KOPT-K1 (cell line): ENCODE data around the gene HUS1B.

ENCODE experiments used
- H3K27ac ChIP-seq: fragments of 200-600 bp; sonication (generic); 2 replicates; pipeline ENCODE4 v1.5.1; 2016; ENCODE audit warnings: antibody characterized with exemption, mild to moderate bottlenecking, low read depth, low read length; ENCODE audit not compliant: poor library complexity, severe bottlenecking
- H3K36me3 ChIP-seq: fragments of 200-600 bp; sonication (generic); 2 replicates; pipeline ENCODE4 v1.5.1; 2017; ENCODE audit warnings: antibody characterized with exemption, mild to moderate bottlenecking, low read length, moderate library complexity; ENCODE audit not compliant: insufficient read depth
- H3K9me3 ChIP-seq: fragments of 200-600 bp; sonication (generic); 2 replicates; pipeline ENCODE4 v1.5.1; 2017; ENCODE audit warnings: antibody characterized with exemption, low read length, mild to moderate bottlenecking; ENCODE audit not compliant: insufficient read depth, poor library complexity, severe bottlenecking

Gene HUS1B

DNA sequence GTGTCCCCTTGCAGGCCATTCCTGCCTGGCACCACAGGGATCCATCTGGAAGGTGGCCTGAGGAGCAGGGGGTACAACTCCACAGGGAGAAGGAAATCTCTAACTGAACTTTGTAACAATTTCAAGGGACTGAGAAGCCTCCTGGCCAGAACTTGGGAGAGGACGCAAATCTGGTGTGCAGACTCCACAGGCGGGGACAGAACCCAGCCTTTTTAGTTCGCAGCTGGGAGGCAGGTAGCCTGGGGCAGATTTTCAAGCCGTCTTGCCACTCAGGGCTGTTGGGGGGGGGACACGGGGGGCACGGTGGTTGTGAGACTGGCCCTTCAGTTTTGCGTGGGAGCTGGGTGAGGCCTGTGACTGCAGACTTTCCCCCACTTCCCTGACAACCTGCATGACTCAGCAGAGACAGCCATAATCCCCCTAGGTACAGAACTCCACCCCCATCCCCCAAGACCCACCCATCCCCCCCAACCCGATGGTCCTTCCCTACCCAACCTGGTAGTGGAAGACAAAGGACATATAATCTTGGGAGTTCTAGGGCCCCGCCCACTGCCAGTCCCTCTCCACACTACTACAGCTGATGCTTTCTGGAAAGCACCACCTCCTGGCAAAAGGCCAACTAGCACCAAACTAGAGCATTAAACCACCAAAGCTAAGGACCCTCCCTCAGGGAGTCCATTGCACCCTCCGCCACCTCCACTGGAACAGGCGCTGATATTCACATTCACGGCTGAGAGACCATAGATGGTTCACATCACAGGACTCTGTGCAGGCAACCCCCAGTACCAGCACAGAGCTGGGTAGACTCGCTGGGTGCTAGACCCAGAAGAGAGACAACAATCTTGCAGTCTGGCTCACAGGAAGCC is 3.0 kb upstream of the HUS1B start:
- H3K36me3 ChIP-seq: peaks cover 6% of the 10 kb centered on the region; the same call in 1 of the 2 replicates
- H3K9me3 ChIP-seq: peaks cover under 1% of the 10 kb centered on the region
- no peak overlapping the region for H3K27ac ChIP-seq

GRCh38 chr6:658244-658643 is 1.3 kb upstream of the HUS1B start:
- peaks cover 6% of the 10 kb centered on the region; the same call in 1 of the 2 replicates for H3K36me3 ChIP-seq
- no peaks in the 10 kb centered on the region for H3K9me3 ChIP-seq
- no peak overlapping the region for H3K27ac ChIP-seq

GRCh38 chr6:657743-658142 is 843 bp upstream of the HUS1B start:
- H3K36me3 ChIP-seq: peaks cover 6% of the 10 kb centered on the region; the same call in 1 of the 2 replicates
- no peaks in the 10 kb centered on the region for H3K9me3 ChIP-seq
- no peak overlapping the region for H3K27ac ChIP-seq

DNA sequence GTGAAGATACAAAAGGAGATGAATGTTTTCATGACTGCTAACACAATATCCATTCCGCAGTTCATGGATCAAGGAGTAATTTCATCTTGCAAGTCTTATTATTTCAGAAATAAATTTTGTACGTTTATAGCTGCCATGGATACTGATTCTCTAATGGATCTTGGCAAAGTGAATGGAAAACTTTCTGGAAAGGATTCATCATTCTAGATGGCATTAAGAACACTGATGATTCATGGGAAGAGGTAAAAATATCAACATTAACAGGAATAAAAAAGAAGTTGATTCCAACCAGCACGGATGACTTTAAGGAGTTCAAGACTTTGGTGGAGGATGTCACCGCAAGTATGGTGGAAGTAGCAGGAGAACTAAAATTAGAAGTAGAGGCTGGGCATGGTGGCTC is 2.8 kb downstream of the HUS1B start:
- Histone ChIP-seq H3K27ac (no peak overlapping the region), H3K36me3 (peaks cover 6% of the 10 kb centered on the region; the same call in 1 of the 2 replicates), H3K9me3 (no peaks in the 10 kb centered on the region)

- H3K36me3 ChIP-seq: peaks cover 6% of the 10 kb centered on the region; the same call in 1 of the 2 replicates
- H3K9me3 ChIP-seq: no peaks in the 10 kb centered on the region
- H3K27ac ChIP-seq: no peak overlapping the region
These were observed 4.0 kb downstream of the HUS1B start for GRCh38 chr6:652865-653264.

DNA sequence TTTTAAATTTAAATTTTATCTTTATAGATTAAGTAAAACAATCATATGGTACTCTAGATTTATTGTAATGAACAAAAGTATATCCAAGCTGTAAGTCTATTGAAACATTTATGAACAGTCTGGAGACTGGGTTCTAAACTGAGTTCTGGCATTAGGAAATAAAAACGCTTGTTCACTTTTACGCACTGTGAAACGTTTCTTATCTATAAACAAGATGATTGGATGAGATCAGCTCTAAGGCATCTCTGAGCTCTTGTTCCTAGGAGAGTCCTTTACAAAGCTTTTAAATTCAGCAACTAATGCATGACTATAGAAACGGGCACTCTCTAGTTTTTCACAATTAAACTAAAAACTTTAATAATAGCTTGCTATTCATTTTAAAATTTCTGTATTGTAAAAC is 6.8 kb downstream of the HUS1B start:
- Histone ChIP-seq H3K36me3 (no peaks in the 10 kb centered on the region), H3K27ac (no peak overlapping the region), H3K9me3 (no peaks in the 10 kb centered on the region)

DNA sequence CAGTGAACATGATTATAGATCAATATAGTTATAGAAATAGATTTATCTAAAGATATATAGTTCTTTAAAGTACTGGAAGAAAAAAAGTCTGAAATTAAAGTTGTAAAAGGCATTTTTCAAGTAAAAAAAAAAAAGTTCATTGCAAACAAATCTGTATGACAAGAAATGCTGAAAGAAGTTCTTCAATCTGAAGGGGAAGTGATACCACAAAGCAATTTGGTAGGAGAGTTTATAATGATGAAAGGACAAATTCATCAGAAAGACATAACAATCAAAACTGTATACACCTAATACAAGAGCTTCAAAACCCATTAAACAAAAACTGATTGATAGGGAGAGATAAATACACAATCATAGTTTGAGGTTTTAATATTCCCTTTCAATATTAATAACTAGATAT is 14.1 kb downstream of the HUS1B start:
- no peak overlapping the region for H3K27ac ChIP-seq
- peaks cover 7% of the 10 kb centered on the region for H3K9me3 ChIP-seq
- 0 out of 2 replicates have a peak, but pooled peaks cover 1% of the 10 kb centered on the region for H3K36me3 ChIP-seq

- Histone ChIP-seq H3K36me3 (peaks cover 15% of the 10 kb centered on the region), H3K27ac (no peak overlapping the region), H3K9me3 (peaks cover 7% of the 10 kb centered on the region)
These were observed 15.5 kb downstream of the HUS1B start for GRCh38 chr6:641225-641985.

GRCh38 chr6:636488-636887 is 20.4 kb downstream of the HUS1B start:
- Histone ChIP-seq H3K9me3 (no peaks in the 10 kb centered on the region), H3K27ac (no peak overlapping the region), H3K36me3 (peaks cover 33% of the 10 kb centered on the region)

DNA sequence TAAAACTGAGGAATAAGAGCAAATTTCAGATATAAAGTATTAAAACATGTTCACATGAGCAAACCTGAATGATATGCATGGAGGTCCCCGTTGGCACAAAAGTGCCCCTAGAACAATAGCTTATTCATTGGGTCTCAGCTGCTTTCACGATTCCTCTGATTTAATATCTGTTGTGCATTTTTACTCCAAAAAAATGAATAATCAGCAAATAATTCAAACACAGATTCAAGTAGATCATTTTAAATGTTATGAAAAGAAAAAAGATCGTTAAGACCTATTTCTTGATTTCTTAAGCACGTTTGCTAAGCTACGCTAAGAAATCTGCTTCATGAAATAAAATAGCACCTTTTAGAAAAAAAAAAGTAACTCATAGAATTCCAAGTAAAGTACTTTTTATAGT is 21.7 kb downstream of the HUS1B start:
- Histone ChIP-seq H3K27ac (no peak overlapping the region), H3K36me3 (peaks cover 38% of the 10 kb centered on the region), H3K9me3 (no peaks in the 10 kb centered on the region)

DNA sequence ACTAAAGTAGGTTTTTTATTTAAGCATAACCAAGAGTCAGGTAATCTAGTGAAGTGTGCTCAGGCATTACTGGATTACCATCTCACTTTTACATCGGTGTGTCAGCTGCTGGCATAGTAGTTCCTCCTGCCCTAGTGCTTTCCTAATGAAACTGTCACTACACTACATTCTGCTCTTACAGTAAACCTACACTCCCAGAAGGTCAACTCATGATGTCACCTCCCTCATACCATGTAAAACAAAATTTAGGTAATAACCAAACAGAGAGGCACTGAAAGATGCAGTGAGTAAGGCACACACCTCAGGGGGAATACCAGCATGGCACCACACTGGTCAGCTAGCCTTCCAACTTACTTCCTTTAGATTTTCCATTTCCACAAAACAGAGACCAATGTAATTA is 23.3 kb downstream of the HUS1B start:
- Histone ChIP-seq H3K9me3 (no peaks in the 10 kb centered on the region), H3K36me3 (peaks cover 38% of the 10 kb centered on the region), H3K27ac (no peak overlapping the region)

- Histone ChIP-seq H3K27ac (no peak overlapping the region), H3K9me3 (no peaks in the 10 kb centered on the region), H3K36me3 (peaks cover 5% of the 10 kb centered on the region)
These were observed 28.1 kb downstream of the HUS1B start for GRCh38 chr6:628766-629165.

- H3K27ac ChIP-seq: no peak overlapping the region
These were observed 30.7 kb downstream of the HUS1B start for GRCh38 chr6:626236-626635.

DNA sequence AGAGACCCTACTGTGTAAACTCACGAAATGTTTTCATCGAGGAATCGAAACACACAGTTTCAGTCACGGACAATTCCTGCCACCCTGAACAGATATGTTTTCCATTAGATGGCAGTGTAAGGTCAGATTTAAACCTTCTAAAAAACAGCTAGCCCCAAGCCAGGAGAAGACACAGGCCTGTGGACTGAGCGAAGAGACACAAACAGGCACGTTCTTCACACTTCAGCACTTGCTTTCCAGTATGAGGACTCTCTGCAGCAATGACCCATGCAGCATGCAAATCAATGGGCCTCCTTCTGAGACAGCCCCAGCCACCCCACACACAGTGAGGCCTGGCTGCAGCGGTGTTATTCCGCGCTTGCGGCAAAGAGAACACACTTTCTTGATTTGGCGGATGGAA is 31.9 kb downstream of the HUS1B start:
- no peak overlapping the region for H3K27ac ChIP-seq
- H3K9me3 ChIP-seq: no peaks in the 10 kb centered on the region

More at GRCh38 chr6:626236-626635, 30.7 kb downstream of the HUS1B start:
- H3K9me3 ChIP-seq: no peaks in the 10 kb centered on the region
- peaks cover 17% of the 10 kb centered on the region for H3K36me3 ChIP-seq

DNA sequence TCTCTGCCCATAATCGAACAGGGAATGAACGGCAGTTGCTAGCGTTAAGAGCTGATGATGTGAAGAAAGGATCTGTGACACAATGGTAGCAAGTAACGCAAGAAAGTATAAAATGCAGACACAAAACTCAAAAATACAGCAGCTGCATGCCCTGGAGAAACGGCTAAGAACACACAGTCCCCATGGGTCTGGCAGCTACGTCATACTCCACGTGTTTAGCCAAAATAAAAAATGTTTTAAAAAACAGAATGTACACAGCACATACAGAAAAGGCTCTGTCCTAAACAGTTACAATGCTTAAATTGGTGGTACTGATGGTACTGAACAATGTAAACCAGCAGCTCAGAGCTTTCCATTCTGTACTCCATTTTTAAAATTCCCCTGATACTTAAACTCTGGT is 34.4 kb downstream of the HUS1B start:
- peaks cover 18% of the 10 kb centered on the region for H3K36me3 ChIP-seq
- H3K27ac ChIP-seq: no peak overlapping the region
- H3K9me3 ChIP-seq: no peaks in the 10 kb centered on the region

More for the DNA sequence above, 31.9 kb downstream of the HUS1B start:
- peaks cover 14% of the 10 kb centered on the region for H3K36me3 ChIP-seq
